Small intestine (tissue), 7 donors: ENCODE data around the gene SLC38A3. TPM values are rescaled to one million over a fixed set of nuclear protein-coding genes. Genes with fewer than 3 reads are reported as not detected.

Source experiments
- DNase-seq, 2 donors: peaks; one replicate each; pipeline versions ENCODE4 v3.0.0 to v3.0.0-alpha.2; 2013
- FAIRE-seq: peaks from 2 replicates; lab custom pipeline; 2012; peaks lifted over from hg19 to GRCh38; lab: Jason Lieb, UNC
- H3K27ac ChIP-seq, 3 donors: one replicate each; pipeline ENCODE4 v1.5.1; 2013; ENCODE audit warnings: low read length in 2 of 3, mild to moderate bottlenecking in 2 of 3, control low read depth in 1 of 3, inconsistent platforms in 1 of 3, low read depth in 1 of 3, moderate library complexity in 1 of 3
- H3K27me3 ChIP-seq, 3 donors: one replicate each; pipeline ENCODE4 v1.6.1; 2013; ENCODE audit warnings: low read length in 3 of 3, inconsistent platforms in 1 of 3; ENCODE audit not compliant: control insufficient read depth in 3 of 3, insufficient read depth in 3 of 3
- H3K36me3 ChIP-seq, 3 donors: one replicate each; pipeline ENCODE4 v1.6.1; 2013; ENCODE audit warnings: low read length in 3 of 3, inconsistent platforms in 1 of 3, low read depth in 1 of 3, mild to moderate bottlenecking in 1 of 3, moderate library complexity in 1 of 3; ENCODE audit not compliant: control insufficient read depth in 3 of 3, insufficient read depth in 2 of 3
- H3K4me1 ChIP-seq, 3 donors: one replicate each; pipeline ENCODE4 v1.6.1; 2013; ENCODE audit warnings: low read length in 2 of 3, inconsistent platforms in 1 of 3, low read depth in 1 of 3, mild to moderate bottlenecking in 1 of 3, moderate library complexity in 1 of 3; ENCODE audit not compliant: control insufficient read depth in 3 of 3, insufficient read depth in 2 of 3
- H3K4me3 ChIP-seq, 3 donors: one replicate each; pipeline ENCODE4 v1.5.1; 2013; ENCODE audit warnings: low read length in 3 of 3, control low read depth in 1 of 3, inconsistent platforms in 1 of 3, low read depth in 1 of 3, mild to moderate bottlenecking in 1 of 3, moderate library complexity in 1 of 3
- H3K9me3 ChIP-seq, 2 donors: one replicate each; pipeline ENCODE4 v1.6.1; 2013; ENCODE audit warnings: low read depth in 1 of 2, low read length in 1 of 2; ENCODE audit not compliant: control insufficient read depth in 2 of 2, insufficient read depth in 1 of 2
- WGBS, 3 donors: extraction: QIAGEN DNeasy Blood & Tissue Kit; methylation state at CpG; one replicate each; pipeline ENCODE4 v1.1.7; 2013; 5-methylcytosine and 5-hydroxymethylcytosine counted together
- polyA plus RNA-seq, 4 donors: library from polyadenylated mRNA; stranded (reverse) in 3 of 4; unstranded in 1 of 4; fragments of 200-250 nt in 3 of 4; fragments of 120-200 nt in 1 of 4; gene quantifications; one replicate each; pipeline versions ENCODE4 v1.2.1 to v1.2.3, GENCODE V29; 2013
- donor health status: healthy with polysubstance abuse.
- donor health status: control.
- donor health status: control.
- donor health status: Bipolar disorder and iron deficiency.
- donor health status: healthy.

The SLC38A3 gene
- polyA plus RNA-seq, 4 donors, result 2.1 to 2.4 TPM; not detected in 2

DNA sequence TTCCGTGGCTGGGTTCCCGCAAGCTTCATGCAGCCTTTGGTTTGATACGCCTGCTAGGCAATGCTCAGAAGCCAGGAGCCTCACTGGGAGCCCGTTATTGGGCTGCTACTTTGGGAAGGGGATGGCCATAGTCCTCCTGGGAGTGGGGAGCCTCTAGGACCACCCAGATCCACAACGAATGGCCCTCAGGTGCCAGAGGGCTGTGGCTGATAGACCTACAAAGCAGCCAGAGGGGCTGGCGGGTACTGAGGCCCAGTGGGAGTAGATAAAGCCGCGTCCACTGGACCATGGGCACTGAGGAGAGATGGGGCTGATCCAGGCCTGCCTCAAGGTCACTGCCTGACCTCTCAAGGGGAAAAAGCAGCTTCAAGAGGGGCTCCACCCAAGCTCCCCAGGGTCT, 12.9 kb upstream of the SLC38A3 start:
- H3K27me3 ChIP-seq, result peaks cover 0 to 44% (median 8%) of the 10 kb centered on the region in 3 donors
- H3K36me3 ChIP-seq, result peaks cover 0 to 1% (median 0%) of the 10 kb centered on the region in 3 donors
- no peak overlapping the region for H3K27ac ChIP-seq
- no peak for DNase-seq
- no peak for FAIRE-seq
- WGBS, 3 donors, result 77 to 85% (median 81%) methylated on average over 6 to 8 of the region's 8 CpGs
- H3K4me3 ChIP-seq, result no peak overlapping the region
- peaks cover 0 to 6% of the 10 kb centered on the region in 2 donors for H3K9me3 ChIP-seq
- peaks cover 0 to 21% (median 0%) of the 10 kb centered on the region in 3 donors for H3K4me1 ChIP-seq

GRCh38 chr3:50192689-50193141, 12.4 kb upstream of the SLC38A3 start:
- DNase-seq, result peak; percentile 56 to 79
- 7 to 15% (median 9%) methylated on average over 21 of the region's 21 CpGs for WGBS, 3 donors
- no peak overlapping the region for H3K4me3 ChIP-seq
- peaks cover 0 to under 1% (median 0%) of the 10 kb centered on the region in 3 donors for H3K36me3 ChIP-seq
- H3K4me1 ChIP-seq, result peaks cover 0 to 21% (median 0%) of the 10 kb centered on the region in 3 donors
- peaks cover 0 to 6% of the 10 kb centered on the region in 2 donors for H3K9me3 ChIP-seq
- peaks cover 0 to 44% (median 8%) of the 10 kb centered on the region in 3 donors for H3K27me3 ChIP-seq
- no peak for FAIRE-seq
- H3K27ac ChIP-seq, result no peak overlapping the region

GRCh38 chr3:50193286-50193685, 11.8 kb upstream of the SLC38A3 start:
- H3K36me3 ChIP-seq, result no peaks in the 10 kb centered on the region
- H3K9me3 ChIP-seq, result peaks cover 0 to 6% of the 10 kb centered on the region in 2 donors
- no peak for FAIRE-seq
- peaks cover 0 to 44% (median 8%) of the 10 kb centered on the region in 3 donors for H3K27me3 ChIP-seq
- H3K4me3 ChIP-seq, result no peak overlapping the region
- WGBS, 3 donors, result 45 to 52% (median 47%) methylated on average over 32 to 36 of the region's 36 CpGs
- H3K27ac ChIP-seq, result no peak overlapping the region
- DNase-seq, result no peak
- H3K4me1 ChIP-seq, result peaks cover 0 to 21% (median 0%) of the 10 kb centered on the region in 3 donors

DNA sequence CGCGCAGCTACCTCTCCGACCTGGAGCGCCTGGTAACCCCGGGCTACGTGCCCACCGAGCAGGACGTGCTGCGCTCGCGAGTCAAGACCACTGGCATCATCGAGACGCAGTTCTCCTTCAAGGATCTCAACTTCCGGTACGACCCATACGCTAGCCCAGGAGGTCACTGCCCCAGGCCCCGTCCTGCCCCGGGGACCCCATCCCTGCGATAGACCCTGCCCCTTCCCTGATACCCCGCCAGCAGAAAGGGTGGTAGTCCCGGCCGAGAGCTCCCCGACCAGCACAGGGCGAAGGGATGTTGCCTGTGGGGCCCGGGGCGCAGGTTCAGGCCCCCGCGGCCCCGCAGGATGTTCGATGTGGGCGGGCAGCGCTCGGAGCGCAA, 11.3 kb upstream of the SLC38A3 start:
- no peak for DNase-seq
- Histone ChIP-seq H3K4me1 (peaks cover 0 to 21% (median 0%) of the 10 kb centered on the region in 3 donors), H3K4me3 (no peak overlapping the region), H3K27me3 (peaks cover 0 to 44% (median 8%) of the 10 kb centered on the region in 3 donors), H3K36me3 (no peaks in the 10 kb centered on the region), H3K9me3 (peaks cover 0 to 6% of the 10 kb centered on the region in 2 donors), H3K27ac (no peak overlapping the region)
- FAIRE-seq, result no peak
- WGBS, 3 donors, result 32 to 37% (median 36%) methylated on average over 26 to 34 of the region's 34 CpGs

- H3K27ac ChIP-seq, result no peak overlapping the region
- DNase-seq (peak; percentile 53 to 80), FAIRE-seq (no peak)
- peaks cover 0 to 44% (median 8%) of the 10 kb centered on the region in 3 donors for H3K27me3 ChIP-seq
- 11 to 15% (median 13%) methylated on average over 64 to 70 of the region's 70 CpGs for WGBS, 3 donors
- H3K4me1 ChIP-seq, result peaks cover 0 to 21% (median 0%) of the 10 kb centered on the region in 3 donors
- H3K36me3 ChIP-seq, result no peaks in the 10 kb centered on the region
- H3K4me3 ChIP-seq, result no peak overlapping the region
- H3K9me3 ChIP-seq, result peaks cover 0 to 6% of the 10 kb centered on the region in 2 donors
Measured at GRCh38 chr3:50194128-50194902, 10.8 kb upstream of the SLC38A3 start.

DNA sequence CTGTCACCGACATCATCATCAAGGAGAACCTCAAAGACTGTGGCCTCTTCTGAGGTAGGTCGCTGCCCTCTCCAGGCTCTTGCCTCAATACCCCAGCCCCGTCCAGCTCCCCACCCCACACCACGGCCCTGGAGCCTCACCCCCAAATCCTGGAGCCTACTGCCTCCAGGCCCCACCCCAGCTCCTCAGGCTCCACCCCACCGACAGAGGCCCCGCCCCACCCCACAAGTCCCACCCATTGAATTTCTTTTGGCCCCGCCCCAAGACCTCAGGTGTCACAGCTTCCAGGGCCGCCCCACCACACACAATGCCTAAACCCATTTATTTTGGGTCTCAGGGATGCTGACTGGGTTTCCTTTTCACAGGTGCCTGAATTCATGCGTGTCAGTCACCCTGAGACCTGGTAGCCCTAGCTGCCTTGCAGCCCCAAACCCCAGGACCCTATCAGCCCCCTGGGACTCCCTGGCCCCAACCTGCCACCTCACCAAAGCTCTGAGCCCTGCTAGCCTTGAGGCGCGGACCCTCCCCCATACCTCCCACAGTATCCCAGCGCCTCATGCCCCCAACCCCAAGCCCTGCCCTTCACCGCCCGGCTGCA, 10.1 kb upstream of the SLC38A3 start:
- Histone ChIP-seq H3K4me1 (peaks cover 0 to 21% (median 0%) of the 10 kb centered on the region in 3 donors), H3K9me3 (peaks cover 0 to 6% of the 10 kb centered on the region in 2 donors), H3K27ac (no peak overlapping the region), H3K27me3 (peaks cover 0 to 44% (median 8%) of the 10 kb centered on the region in 3 donors), H3K4me3 (no peak overlapping the region), H3K36me3 (no peaks in the 10 kb centered on the region)
- WGBS, 3 donors, result 64 to 71% (median 67%) methylated on average over 11 to 14 of the region's 14 CpGs
- DNase-seq, result no peak
- no peak for FAIRE-seq

DNA sequence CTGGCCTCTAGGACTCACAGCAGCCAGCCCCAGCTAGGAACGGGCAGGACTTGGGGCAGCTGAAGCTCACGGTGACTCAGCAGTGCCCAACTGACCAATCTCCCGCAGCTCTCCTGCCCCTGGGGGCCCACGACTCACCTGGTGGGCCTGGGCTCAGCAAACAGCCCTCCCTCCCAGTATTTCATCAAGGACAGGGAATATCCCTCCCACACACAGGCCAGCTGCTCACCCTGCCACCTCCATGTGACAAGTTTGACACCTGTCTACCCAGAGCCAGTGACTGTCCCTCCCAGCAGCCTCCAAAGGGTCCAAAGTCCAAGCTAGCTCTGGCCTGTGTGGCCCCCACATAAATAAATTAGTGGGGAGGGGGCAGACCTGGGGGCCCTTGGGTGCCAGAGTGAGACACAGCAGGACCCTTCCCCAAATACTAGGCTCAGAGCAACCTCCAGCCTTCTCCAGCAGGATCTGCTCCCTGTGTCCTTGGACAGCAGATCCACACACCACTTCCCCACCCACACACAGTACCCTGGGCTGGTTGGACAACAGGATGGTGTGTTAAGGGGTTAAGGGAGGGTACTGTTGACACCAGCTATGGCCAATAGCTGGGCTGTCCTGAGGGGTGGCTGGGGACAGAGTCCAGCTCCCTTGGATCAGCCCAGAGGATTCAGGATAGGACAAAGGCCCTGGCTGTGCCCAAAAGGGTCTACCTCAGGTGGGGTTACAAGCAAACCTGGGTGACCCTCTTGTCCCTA, 9.4 kb upstream of the SLC38A3 start:
- FAIRE-seq (no peak), DNase-seq (peak in 1 of 2 donors; percentile 42)
- 47 to 61% (median 50%) methylated on average over 4 of the region's 4 CpGs for WGBS, 3 donors
- H3K27ac ChIP-seq, result no peak overlapping the region
- peaks cover 0 to 6% of the 10 kb centered on the region in 2 donors for H3K9me3 ChIP-seq
- peaks cover 0 to 21% (median 0%) of the 10 kb centered on the region in 3 donors for H3K4me1 ChIP-seq
- peaks cover 0 to 44% (median 8%) of the 10 kb centered on the region in 3 donors for H3K27me3 ChIP-seq
- no peaks in the 10 kb centered on the region for H3K36me3 ChIP-seq
- H3K4me3 ChIP-seq, result no peak overlapping the region
